B cell (primary cell): ENCODE data around the gene EIF5. TPM values are rescaled to one million over a fixed set of nuclear protein-coding genes. Genes with fewer than 3 reads are reported as not detected.

Source experiments
- ATAC-seq: fragments of 200-7000 bp; cut with Tn5 transposase; one replicate; pipeline ENCODE4 v1.10.0; 2021; ENCODE audit warnings: low read depth, mild to moderate bottlenecking, moderate number of reproducible peaks, moderate library complexity
- CTCF ChIA-PET: fragments of 350-600 bp; sonication (Branson Sonifier 250); formaldehyde crosslinking; loops from one replicate; lab custom pipeline; 2021; ENCODE audit warnings: antibody characterized with exemption, inconsistent platforms; lab: Charles Lee
- POLR2A ChIA-PET: fragments of 350-600 bp; sonication (Branson Sonifier 250); formaldehyde crosslinking; loops from one replicate; lab custom pipeline; 2021; ENCODE audit warnings: antibody characterized with exemption; lab: Charles Lee
- DNase-seq: peaks from one replicate; pipeline ENCODE4 v3.0.0; 2013
- H2AFZ ChIP-seq: 2 replicates; pipeline ENCODE4 v1.6.1; 2012; ENCODE audit warnings: mild to moderate bottlenecking, low read depth, low read length; ENCODE audit not compliant: insufficient read depth, poor library complexity, severe bottlenecking
- H3K27ac ChIP-seq, 2 donors: 1 replicate in 1 of 2; 2 replicates in 1 of 2; pipeline ENCODE4 v1.5.1; 2012 to 2013; ENCODE audit warnings: low read length in 2 of 2, mild to moderate bottlenecking in 2 of 2, moderate library complexity in 1 of 2
- H3K27me3 ChIP-seq, 4 experiments: fragments of 200-600 bp in 1 of 4; sonication (generic) in 1 of 4; replicated peaks in 1 of 4; 1 replicate in 2 of 4; 2 replicates in 2 of 4; pipeline versions ENCODE4 v1.6.1 to v1.7.0; 2013 to 2016; ENCODE audit warnings: low read length in 3 of 4, mild to moderate bottlenecking in 2 of 4, mixed read lengths in 1 of 4, moderate library complexity in 1 of 4; ENCODE audit not compliant: insufficient read depth in 4 of 4, control insufficient read depth in 3 of 4; ENCODE audit errors: control extremely low read depth in 1 of 4
- H3K36me3 ChIP-seq, 2 experiments: replicated peaks in 1 of 2; 1 replicate in 1 of 2; 2 replicates in 1 of 2; pipeline versions ENCODE4 v1.6.1 to v1.7.1; 2013; ENCODE audit warnings: low read length in 1 of 2; ENCODE audit not compliant: insufficient read depth in 2 of 2, control insufficient read depth in 1 of 2; ENCODE audit errors: control extremely low read depth in 1 of 2, extremely low read depth in 1 of 2
- H3K4me1 ChIP-seq, 2 donors: fragments of 200-600 bp in 1 of 2; sonication (generic) in 1 of 2; 1 replicate in 1 of 2; 2 replicates in 1 of 2; pipeline versions ENCODE4 v1.5.1 to v1.6.1; 2013 to 2017; ENCODE audit warnings: low read length in 2 of 2; ENCODE audit not compliant: control insufficient read depth in 2 of 2, insufficient read depth in 2 of 2
- H3K4me2 ChIP-seq: replicated peaks from 2 replicates; pipeline ENCODE3; 2012; ENCODE audit warnings: mild to moderate bottlenecking, low read depth, low read length; ENCODE audit not compliant: poor library complexity, severe bottlenecking
- H3K4me3 ChIP-seq, 5 experiments: fragments of 200-600 bp in 1 of 5; sonication (generic) in 1 of 5; 1 replicate in 3 of 5; 2 replicates in 2 of 5; pipeline versions ENCODE4 v1.5.1 to v1.7.0; 2011 to 2016; ENCODE audit warnings: low read length in 4 of 5, mild to moderate bottlenecking in 4 of 5, low read depth in 2 of 5, control low read depth in 1 of 5, moderate library complexity in 1 of 5; ENCODE audit not compliant: insufficient read depth in 1 of 5; ENCODE audit errors: control extremely low read depth in 1 of 5, extremely low read depth in 1 of 5
- H3K79me2 ChIP-seq: fragments of 200-600 bp; sonication (generic); one replicate; pipeline ENCODE4 v1.6.0; 2016; ENCODE audit warnings: low read length; ENCODE audit not compliant: control insufficient read depth, insufficient read depth
- H3K9ac ChIP-seq: fragments of 200-600 bp; sonication (generic); 2 replicates; pipeline ENCODE4 v1.6.1; 2017; ENCODE audit warnings: mild to moderate bottlenecking, low read length, moderate library complexity
- H3K9me3 ChIP-seq, 3 donors: one replicate each; pipeline versions ENCODE4 v1.6.1 to v1.7.1; 2013; ENCODE audit warnings: low read length in 2 of 3; ENCODE audit not compliant: control insufficient read depth in 2 of 3, insufficient read depth in 1 of 3; ENCODE audit errors: control extremely low read depth in 1 of 3
- H4K20me1 ChIP-seq: 2 replicates; pipeline ENCODE4 v1.6.0; 2012; ENCODE audit warnings: mild to moderate bottlenecking, low read length; ENCODE audit not compliant: insufficient read depth, control insufficient read depth, poor library complexity, severe bottlenecking
- H3K27ac Mint-ChIP-seq: one replicate; pipeline ENCODE4 v1.8.0; 2021; ENCODE audit warnings: mixed read lengths
- H3K27me3 Mint-ChIP-seq: one replicate; pipeline ENCODE4 v1.8.0; 2021; ENCODE audit warnings: mixed read lengths
- H3K4me1 Mint-ChIP-seq: one replicate; pipeline ENCODE4 v1.8.0; 2021; ENCODE audit warnings: mixed read lengths
- H3K4me3 Mint-ChIP-seq: one replicate; pipeline ENCODE4 v1.8.0; 2021; ENCODE audit warnings: mixed read lengths
- H3K9me3 Mint-ChIP-seq: one replicate; pipeline ENCODE4 v1.8.0; 2022; ENCODE audit warnings: mixed read lengths; ENCODE audit not compliant: insufficient read depth
- EZH2 ChIP-seq: IDR thresholded peaks from 2 replicates; pipeline ENCODE4 v1.6.1; 2012; ENCODE audit warnings: borderline replicate concordance, low read depth, mild to moderate bottlenecking, moderate library complexity, low read length; ENCODE audit not compliant: insufficient read depth, poor library complexity, severe bottlenecking
- WGBS: methylation state at CpG from one replicate; pipeline ENCODE4 v1.1.5; 2013; ENCODE audit warnings: missing lambda C conversion rate; ENCODE audit not compliant: insufficient coverage; 5-methylcytosine and 5-hydroxymethylcytosine counted together
- intact Hi-C: fragments of 100-400 bp; cut with micrococcal nuclease; formaldehyde crosslinking; loops from one replicate; pipeline ENCODE4 v1.10.0; 2022
- polyA plus RNA-seq: library from polyadenylated mRNA; depleted of rRNA; stranded (reverse); fragments of >200 nt; gene quantifications from 2 replicates; pipeline ENCODE4 v1.2.3, GENCODE V29; 2012
- total RNA-seq, 2 donors: library from RNA; stranded (reverse); fragments of 120-200 nt in 1 of 2; gene quantifications; 1 replicate in 1 of 2; 2 replicates in 1 of 2; pipeline versions ENCODE4 v1.2.3 to v1.2.4, GENCODE V29; 2013 to 2022
- TF ChIP-seq, protein P1 (sequence below): fragments of 200-600 bp; IDR thresholded peaks from one replicate; pipeline ENCODE4 v1.8.0; 2022; ENCODE audit warnings: antibody characterized with exemption, mild to moderate bottlenecking

EIF5 gene
- total and polyA plus RNA-seq, 2 donors (not counting 1 experiment from before 2014, with no cell fraction given): 206 to 314 TPM

DNA sequence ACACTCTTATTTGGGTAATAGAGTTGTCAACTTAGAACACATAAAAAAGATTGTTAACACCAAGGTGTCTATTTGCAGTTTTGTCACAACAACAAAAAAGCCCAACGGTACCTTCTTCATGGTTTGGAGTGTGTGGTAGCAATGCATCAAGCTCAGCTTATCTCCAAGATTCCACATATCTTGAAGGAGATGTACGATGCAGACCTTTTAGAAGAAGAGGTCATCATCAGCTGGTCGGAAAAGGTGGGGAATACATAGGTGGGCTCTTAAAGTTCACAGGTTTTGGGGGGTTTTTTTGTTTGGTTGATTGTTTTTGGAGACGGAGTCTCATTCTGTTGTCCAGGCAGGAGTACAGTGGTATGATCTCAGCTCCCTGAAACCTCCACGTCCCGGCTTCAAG is 5.5 kb downstream of the EIF5 start:
- Histone ChIP-seq H3K9me3 (no peaks in the 10 kb centered on the region), H2AFZ (no peak overlapping the region), H3K79me2 (peaks cover 45% of the 10 kb centered on the region), H3K27me3 (no peaks in the 10 kb centered on the region), H4K20me1 (peaks cover 69% of the 10 kb centered on the region), H3K4me1 (peaks cover 14 to 16% of the 10 kb centered on the region in 2 donors), H3K27ac (no peak overlapping the region), H3K9ac (no peak overlapping the region), H3K36me3 (peaks cover 13 to 92% of the 10 kb centered on the region in 2 experiments), H3K4me3 (no peak overlapping the region), H3K4me2 (no peak overlapping the region)
- DNase-seq (no peak), ATAC-seq (no peak)
- Mint-ChIP-seq H3K4me1 (peaks cover 40% of the 10 kb centered on the region), H3K4me3 (no peak overlapping the region), H3K9me3 (no peaks in the 10 kb centered on the region), H3K27me3 (no peaks in the 10 kb centered on the region), H3K27ac (no peak overlapping the region)
- no peak for TF ChIP-seq EZH2
- TF ChIP-seq, protein P1, sequence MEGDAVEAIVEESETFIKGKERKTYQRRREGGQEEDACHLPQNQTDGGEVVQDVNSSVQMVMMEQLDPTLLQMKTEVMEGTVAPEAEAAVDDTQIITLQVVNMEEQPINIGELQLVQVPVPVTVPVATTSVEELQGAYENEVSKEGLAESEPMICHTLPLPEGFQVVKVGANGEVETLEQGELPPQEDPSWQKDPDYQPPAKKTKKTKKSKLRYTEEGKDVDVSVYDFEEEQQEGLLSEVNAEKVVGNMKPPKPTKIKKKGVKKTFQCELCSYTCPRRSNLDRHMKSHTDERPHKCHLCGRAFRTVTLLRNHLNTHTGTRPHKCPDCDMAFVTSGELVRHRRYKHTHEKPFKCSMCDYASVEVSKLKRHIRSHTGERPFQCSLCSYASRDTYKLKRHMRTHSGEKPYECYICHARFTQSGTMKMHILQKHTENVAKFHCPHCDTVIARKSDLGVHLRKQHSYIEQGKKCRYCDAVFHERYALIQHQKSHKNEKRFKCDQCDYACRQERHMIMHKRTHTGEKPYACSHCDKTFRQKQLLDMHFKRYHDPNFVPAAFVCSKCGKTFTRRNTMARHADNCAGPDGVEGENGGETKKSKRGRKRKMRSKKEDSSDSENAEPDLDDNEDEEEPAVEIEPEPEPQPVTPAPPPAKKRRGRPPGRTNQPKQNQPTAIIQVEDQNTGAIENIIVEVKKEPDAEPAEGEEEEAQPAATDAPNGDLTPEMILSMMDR: no peak
- POLR2A ChIA-PET: no interaction called here
- CTCF ChIA-PET: interaction anchor here (0.6 to 1.1 kb wide), 2 partner anchors 52 to 683 kb away, joined by 3 to 5 read pairs; no protein-coding TSS in a partner anchor
- WGBS: 92% methylated on average over 5 of the region's 6 CpGs
- intact Hi-C loops: loop anchor here (5.0 to 10.0 kb wide), 3 partner anchors 225 to 1252 kb away; partner anchors contain the start of genes BAG5, COA8, HSP90AA1 and PPP1R13B

- no peak overlapping the region for H3K27ac Mint-ChIP-seq
- Histone ChIP-seq H3K27ac (no peak overlapping the region), H4K20me1 (peaks cover 59% of the 10 kb centered on the region), H3K79me2 (peaks cover 35% of the 10 kb centered on the region), H2AFZ (no peak overlapping the region), H3K9me3 (no peaks in the 10 kb centered on the region), H3K4me1 (peaks cover 10% of the 10 kb centered on the region in 2 donors), H3K4me2 (no peak overlapping the region), H3K27me3 (no peaks in the 10 kb centered on the region), H3K9ac (no peak overlapping the region), H3K36me3 (peaks cover 13 to 93% of the 10 kb centered on the region in 2 experiments), H3K4me3 (no peak overlapping the region)
- no peak for DNase-seq
- H3K27me3 Mint-ChIP-seq: no peaks in the 10 kb centered on the region
- peaks cover 33% of the 10 kb centered on the region for H3K4me1 Mint-ChIP-seq
- POLR2A ChIA-PET: no interaction called here
- no peak for ATAC-seq
- TF ChIP-seq EZH2: no peak
- TF ChIP-seq, protein P1: no peak
- CTCF ChIA-PET: interaction anchor here (0.6 to 1.1 kb wide), 2 partner anchors 50 to 682 kb away, joined by 3 to 5 read pairs; no protein-coding TSS in a partner anchor
- no peak overlapping the region for H3K4me3 Mint-ChIP-seq
- intact Hi-C loops: no loop called here
- 100% methylated on average over 3 of the region's 6 CpGs for WGBS
- H3K9me3 Mint-ChIP-seq: no peaks in the 10 kb centered on the region
These were observed 6.6 kb downstream of the EIF5 start for GRCh38 chr14:103340480-103341212.
